HG02571 (cell line): ENCODE data around the gene LHPP.

Experiments
- ATAC-seq: cut with Tn5 transposase; IDR thresholded peaks from one replicate; pipeline ENCODE4 v1.9.1; 2021; ENCODE audit warnings: mild to moderate bottlenecking, moderate library complexity; ENCODE audit not compliant: unreplicated experiment

Gene LHPP

DNA sequence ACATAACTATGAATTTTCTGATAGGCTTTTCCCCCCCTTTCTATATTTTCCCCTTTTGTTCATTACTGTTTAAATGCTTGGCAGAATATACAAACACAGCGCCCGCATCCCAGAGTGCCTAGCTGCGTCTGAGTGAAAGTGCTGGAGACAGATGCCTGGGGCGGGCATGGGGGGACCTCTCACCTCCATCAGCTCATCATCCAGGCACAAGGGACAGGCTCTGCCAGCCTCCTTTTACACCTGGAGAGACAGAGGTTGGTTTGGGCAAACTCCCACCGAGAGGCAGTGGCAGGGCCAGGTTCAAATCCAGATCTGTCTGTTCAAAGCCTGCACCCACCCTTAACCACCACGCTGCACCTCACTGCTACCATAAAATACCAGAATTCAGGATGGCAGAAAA lies 178.0 kb downstream of the LHPP start:
- no peak for ATAC-seq

DNA sequence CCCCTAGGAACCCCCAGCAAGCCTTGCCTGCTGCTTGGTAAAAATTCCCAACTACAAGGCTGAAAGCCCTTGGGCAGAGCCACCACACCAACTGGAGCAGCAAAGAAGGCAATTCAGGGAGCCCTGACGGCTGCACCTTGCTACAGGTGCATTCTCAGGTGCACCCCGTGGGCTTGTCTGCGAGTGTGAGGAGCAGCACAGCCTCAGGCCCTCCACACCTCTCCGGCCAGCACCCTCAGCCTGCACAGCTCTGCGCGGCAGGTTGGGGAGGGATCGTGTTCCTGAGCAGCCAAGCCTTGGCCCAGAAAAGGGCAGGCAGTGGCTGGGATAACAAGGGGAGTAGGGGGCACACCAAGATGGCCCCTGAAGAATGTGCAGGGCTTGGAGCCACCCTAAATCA lies 178.4 kb downstream of the LHPP start:
- ATAC-seq: no peak

DNA sequence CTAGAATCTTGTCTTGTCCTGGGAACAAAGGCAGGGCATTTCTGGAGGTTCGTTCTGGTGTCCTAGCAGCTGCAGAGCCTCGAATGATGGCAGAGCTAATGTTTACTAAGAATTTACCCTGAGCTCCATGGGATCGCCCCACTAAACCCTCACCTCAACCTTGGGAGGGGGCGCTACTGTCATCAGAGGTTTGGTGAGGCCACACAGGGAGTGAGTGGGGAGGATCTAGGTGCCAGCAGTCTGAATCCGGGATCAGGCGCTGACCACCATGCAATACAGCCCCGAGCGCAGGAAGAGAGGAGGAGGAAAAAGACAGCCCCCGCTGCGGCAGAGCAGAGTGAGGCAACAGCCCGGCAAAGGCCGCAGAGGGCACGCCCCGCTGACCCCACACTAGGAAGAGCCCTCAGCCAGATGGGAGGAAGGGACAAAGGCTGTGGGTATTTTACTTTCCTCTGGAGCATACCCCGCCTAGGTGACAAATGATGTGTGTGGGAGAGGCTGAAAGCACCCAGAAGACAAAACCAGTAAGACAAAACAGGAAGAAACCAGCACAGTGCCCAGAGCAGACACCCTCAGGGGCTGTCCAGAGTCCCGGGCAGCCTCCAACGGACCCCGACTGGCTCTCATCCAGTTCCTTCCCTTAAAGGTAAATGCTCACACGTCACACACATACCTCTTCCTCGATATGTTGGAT lies 179.1 kb downstream of the LHPP start:
- ATAC-seq: peak; percentile 66

DNA sequence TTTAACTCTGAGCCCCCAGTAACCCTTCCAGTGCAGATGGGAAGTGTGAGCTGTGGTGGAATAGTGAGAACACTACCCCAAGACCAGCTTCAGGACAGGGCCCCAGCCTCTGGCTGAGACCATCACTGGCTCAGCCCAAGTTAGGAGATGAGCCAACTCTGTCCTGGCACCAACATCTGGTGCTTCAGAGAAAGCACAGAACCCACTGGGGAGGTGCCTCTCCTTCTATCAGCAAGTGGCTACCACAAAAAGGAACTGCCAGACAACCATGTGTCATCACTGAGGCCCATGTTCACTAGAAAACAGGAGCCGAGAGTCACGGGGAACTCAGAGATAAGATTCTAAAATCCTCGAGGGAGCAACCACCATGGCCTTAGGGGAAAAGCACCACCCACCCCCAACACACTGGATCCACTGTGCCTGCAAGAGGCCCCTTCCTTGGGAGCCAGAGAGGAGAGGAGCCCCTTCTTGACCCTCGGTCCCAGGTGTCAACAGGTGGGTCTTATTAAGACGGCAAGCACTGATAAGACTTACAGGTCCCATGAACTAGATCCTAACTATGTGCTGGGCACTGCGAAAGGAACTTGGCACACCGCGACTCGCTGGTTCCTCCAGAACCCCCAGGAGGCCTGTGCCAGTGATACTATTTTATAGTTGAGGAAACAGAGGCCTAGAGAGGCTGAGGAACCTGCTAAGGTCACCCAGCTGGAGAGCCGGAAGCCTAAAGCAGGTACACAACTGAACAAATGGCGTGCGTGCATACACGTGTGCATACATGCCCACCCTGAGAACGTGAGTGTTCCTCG lies 179.9 kb downstream of the LHPP start:
- ATAC-seq: peak; percentile 50

DNA sequence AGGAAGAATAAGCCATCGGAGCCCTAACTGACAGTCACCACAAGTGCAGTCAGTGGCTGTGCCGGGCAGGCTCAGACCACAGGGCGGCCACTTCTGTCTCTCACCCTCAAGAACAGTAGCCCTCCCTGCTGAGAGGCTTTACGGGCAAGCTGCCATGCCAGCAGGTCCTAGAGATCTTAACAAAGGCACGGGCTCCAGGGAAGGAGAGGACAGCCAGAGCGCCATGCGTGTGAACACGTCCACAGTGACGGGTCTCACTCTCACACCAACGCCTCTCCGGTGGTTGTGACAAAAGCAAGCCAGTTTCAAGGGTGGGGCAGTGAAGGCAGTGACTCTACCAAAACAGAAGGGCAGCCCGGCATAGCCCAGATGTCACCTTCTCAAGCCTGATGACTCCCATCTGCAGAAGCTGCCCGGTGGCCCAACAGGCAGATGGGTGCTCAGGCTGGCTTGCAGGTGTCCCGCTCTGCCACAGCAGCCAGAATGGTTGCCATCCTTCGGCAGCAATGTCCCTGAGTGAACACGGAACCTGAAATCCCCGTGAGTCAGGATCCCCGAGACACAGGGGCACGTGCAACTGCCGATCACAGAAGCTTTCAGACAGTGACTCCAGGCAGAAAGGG lies 180.6 kb downstream of the LHPP start:
- ATAC-seq: no peak

DNA sequence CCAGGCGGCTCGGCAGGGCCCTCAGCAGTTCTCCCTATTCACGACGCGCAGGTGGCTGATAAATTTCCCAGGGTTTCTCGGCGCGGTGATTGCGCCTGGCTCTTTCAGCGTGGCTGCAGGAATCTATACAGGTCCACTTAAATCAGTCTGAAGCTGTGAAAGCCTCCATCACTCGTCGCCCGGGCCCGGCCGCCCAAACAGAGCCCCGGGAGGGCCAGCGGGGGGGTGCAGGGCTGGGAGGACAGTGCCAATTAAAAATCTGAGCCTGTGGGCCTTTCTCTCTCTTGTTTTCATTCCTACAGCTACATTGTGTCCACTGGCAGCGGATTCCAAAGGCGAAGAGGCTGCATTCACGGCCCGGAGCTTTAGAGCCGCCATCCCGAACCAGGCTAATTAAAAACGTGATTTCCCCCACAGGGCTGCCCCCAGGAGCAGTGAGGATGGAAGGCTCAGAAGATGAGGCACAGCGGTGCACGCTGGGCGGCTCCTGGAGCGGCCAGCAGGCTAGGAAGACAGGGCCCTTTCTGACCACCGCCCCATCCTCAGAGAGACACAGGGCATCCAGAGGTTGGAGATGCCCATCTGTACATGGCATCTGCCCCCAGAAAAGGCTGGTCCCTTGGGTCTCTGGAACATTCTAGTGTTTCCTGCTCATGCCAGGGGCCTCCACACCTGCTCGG lies 181.8 kb downstream of the LHPP start:
- ATAC-seq: no peak

DNA sequence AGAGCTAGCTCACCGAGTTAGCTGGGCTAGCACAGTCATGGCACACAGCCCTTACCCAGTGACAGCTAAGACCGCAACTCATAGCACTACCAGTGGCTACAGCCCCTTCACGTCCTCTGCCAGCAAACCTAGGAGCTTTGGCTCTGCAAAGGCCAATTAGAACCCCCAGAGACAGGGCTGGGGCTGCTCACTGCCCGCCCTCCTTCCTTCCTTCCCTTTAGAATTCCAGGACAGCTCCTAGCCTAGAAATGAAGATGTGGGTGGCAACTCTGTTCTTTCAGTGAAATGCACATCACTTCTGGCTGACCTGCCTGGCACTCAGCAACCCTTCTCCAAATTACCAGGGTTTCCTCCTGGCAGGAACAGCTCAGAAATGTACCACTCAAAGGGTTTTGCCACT lies 182.6 kb downstream of the LHPP start:
- no peak for ATAC-seq

DNA sequence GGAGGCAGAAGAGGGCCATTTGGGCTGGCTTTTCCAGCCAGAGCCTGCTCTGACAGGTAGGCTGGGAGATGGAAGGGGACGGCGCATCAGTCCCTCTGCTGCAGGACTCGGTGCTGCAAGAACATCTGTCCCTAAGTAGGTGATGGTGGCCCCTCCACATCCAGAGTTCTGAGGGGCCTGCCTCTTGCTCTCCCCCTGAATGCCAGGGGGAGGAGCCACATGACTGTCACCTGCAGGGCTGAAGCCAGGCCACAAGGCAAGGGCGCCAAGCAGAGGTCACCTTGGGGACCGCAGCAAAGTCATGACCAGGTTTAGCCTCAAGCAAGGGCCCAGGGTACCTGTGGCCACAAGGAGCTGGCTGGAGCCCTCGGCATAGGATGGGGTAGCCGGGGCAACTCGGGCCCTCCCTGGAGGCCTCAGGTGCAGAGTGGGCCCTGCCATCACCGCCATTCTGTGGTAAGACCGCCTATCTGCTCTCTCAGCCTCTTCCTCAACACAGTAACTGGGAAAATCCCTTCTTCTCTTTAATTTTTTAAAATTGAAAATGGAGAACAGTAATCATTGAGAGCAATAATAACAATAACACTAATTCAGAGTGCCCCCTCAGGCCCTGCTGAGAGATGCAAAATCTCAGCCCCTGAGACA lies 183.3 kb downstream of the LHPP start:
- ATAC-seq: no peak

DNA sequence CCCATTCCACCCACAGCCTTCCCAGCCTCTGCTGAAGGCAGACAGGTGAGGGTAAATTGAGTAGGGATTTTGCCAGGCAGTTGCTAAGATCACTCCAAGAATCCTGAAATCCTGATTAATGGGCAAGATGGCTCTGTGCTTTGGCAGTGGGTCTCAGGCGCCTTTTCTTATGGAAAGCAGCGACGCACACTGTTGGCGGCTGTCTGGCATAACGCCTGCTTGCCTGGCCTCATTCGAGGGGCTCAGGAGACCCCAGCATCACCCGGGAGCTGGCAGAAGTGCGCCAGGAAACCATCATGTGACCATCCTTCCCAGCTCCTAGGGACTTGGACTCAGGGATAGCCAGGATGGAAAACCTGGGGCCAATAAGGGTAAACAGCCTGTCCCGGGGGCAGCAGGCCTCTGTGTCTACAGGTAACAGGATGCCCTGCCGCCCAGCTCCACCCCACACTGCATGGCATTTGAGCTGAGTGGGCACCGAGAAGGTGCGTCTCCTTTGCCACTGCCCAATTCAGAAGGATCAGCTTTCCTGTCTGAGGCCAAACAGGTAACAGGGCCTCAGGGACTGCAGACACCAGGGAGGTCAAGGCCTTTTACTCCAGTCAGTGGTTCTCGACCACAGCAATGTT lies 184.0 kb downstream of the LHPP start:
- ATAC-seq: no peak

DNA sequence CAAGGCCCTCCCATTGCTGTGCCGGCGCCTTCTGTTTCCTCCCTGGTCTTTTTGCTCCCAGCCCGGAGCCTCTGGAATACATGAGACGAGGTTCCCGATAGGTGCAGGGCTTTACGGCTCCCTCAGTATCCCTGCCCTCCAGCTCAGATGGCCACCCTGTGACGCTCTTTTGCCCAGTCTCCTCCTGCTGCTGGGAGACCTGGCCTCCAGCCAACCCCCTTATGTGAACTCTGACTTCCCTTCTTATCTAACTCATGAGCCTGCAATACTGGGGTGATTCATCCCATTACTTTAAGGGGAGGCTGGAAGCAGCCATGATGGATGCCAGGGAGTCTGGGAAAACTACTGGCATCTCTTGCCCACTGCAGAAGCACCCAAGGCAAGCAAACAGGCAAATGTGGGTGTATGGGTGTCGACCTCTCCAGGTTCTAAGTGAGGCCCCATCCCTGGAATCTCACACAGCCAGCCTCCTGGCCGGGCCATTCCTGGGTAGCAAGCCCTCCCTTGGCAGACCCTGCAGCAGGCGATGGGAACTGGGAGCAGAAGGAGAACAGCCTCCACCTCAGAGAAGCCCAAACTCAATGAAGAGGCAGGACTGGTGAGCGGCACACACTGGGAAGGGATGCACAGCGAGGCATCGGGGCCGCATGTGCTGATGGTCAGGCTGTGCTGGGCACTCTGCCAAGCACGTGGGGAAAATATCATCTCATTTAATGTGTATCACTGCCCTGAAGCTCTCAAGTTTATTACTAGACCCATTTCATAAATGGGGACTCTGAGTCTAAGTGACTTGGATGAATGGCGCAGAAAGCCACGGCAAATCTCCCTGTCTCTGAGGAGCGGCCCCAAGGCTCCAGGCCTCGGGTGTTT lies 185.1 kb downstream of the LHPP start:
- ATAC-seq: no peak

DNA sequence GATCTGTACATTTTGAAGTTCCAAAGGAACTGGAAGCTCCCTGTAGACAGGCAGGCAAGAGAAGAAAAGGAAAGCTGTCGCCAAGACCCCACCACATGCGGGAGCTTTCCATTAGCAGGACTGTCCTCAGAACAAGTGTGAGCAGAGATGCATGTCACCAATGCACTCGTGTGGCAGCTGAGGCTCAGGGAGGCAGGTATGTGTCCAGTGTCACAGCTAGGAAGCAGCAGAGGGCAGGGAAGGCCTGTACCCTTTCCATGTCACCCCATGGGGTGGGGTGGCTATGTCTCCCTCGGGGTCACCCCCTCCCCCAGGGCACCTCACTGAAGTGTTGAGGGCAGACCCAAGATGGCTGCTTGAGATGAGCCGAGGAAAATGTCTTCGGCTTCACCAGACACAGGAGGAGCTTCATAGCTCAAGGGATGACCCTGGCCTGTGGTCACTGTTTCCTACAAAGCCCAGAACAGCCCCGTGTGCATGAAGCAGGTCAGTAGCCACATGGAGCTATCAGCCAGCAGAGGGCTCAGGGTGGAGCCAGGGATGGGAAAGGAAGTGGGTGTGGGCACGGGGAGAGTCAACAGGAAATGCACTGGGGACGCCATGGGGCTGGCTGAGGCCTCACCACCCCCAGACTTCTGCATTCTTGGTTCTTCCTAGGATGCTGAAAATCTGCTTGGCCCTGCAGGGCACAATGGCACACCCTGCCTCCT lies 186.0 kb downstream of the LHPP start:
- ATAC-seq: peak; percentile 58

DNA sequence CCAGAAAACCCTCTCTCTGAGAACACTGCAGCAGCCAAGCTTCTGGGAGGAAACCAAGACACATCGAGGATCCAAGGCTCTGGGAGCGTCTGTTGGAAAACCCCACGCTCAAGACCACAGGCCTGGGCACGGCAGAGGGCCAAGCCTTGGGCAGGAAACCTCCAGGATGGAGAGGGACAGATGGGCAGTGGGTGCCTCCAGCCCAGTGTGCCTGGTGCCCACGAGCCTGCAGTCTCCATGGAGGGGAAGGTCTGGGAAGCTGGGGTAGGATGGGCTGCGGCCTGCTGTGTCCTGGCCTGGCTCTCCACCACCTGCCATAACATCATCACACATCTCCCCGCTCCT lies 186.5 kb downstream of the LHPP start:
- ATAC-seq: no peak

DNA sequence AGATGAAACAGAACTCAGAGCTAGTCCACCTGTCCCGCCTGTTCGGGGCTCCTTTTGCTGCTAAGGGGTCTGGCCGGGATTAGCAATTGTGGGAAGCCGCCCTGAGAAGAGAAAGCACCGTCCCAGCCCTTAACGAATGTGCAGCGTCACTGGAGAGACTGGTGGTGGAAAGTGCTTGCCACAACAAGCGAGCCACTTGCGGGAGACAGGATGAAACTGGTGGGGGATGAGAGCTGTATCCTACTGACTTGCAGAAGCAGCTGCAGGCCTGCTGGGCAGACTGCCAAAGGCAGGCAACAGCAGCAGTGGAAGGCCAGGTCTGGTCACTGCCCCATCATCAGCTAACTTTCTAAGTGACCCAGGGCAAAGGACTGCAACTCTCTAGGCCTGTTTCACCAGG lies 187.1 kb downstream of the LHPP start:
- no peak for ATAC-seq

DNA sequence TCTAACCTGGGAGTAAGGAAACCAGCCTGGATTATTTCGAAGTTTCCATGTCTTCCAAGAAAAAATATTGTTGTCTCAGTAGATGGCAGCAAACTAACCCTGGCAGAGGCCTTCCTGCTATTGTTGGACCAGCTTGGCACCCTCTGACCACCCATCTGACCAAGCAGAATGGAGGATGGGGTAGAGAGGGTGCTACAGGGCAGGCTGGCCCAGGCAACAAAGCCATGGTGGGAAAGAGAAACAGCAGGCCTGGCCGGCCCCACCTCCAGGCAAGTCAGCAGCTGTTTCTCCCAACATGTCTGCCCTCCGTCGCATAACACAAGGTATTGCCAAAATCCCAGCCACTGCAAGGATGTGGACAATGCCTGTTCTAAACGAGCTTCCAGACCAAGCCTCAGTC lies 187.6 kb downstream of the LHPP start:
- ATAC-seq: no peak

DNA sequence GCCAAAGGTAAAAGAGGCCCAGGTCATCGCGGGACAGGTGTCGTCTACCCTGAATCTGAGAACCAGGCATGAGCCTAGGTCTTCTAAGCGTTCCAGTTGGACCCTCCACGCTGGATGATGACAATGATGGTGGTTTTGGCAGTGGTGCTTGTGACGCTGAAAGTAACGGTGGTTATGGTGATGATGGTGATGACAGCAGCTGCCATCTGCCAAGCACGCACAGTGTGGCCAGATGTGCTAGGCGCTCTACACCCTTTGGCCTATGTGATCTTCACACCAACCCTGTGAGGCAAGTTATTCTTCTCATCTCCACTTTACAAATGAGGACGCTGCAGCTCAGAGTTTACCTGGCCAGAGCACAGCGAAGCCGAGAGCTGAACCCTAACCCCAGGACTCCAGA lies 188.6 kb downstream of the LHPP start:
- ATAC-seq: no peak

DNA sequence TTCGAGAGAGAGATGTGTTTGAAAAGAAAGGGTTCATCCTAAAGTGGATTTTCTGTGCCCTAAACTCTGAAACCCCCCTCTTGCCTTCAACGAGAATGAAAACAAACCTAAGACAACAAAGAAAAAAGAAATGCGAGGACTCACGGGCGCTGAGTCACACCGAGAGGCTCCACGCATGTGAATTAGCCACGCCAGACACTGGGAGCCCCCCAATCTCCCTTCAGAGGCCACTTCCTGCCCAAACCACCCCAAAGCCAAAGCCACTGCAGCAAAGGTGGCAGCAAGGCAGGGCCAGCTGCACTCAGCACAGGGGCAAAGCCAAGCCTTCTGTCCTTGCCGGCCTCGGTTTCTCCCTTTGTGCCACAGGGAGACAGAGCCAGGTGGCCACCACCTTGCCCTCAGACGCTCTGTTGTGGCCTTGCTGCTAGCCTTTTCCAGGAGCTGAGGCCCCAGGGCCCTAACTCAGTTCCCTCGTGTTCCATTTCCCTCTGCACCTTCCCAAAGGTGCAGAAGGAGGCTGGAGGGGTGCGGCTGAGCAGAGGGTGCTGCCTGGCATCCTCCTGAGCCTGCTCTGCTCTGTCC lies 189.3 kb downstream of the LHPP start:
- no peak for ATAC-seq

DNA sequence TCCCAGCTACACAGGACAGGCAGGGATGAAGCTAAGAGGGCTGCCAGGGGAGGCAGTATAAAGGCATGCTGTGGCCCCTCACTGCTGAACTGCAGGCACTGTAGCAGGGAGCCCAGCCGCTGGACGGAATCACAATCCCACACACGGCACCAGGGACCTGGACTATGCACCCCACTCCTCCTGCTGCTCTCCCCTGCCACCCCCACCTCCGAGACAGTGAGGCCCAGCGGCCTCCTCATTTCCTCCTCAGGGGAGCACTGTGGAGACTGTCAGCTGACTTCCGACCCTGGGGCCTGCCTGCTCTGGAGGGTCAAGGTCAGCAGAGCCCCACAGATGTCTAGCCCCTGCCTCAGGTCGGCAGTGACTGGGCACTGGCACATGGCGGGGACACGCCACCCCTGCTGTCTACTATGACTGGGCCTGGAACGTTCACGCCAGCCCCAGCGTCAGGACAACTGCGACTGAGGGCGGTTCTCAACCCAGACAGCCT lies 189.8 kb downstream of the LHPP start:
- ATAC-seq: no peak

DNA sequence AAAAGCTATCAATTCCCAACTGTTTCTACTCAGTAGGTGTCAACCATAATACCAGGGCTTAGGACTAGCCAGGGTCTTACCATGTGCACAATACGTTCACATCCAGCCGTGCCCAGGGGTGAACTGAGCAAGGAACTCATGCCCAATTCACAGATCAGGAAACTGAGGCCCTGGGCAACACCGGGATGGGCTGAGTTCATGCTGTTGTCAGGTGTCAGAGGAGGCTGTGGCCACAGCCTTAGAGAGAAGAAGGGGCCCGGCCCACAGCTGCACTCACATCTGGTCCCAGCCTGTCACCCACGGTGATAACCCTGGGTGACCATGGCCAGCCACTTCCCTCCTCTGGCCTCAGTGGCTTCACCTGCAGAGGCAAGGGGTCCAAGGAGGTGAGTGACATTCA lies 190.6 kb downstream of the LHPP start:
- ATAC-seq: no peak

DNA sequence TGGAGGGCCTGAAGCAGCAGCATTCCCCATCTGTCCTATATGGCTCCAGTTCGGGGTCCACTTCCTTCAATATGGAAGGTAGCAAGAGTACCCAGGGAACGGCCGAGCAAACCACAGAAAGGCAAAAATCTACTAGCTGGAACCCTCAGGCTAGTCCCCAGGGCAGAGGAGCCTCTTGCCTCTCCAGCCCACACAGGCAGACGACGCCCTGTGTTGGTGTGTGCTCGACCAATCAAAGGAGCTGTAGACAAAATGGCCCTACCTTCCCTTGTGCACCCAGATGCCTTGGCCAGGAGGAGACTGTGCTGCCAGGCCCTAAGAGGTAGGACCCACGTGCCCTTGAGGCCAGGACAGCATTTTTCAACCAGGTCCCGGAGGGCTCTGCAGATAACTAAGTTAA lies 191.1 kb downstream of the LHPP start:
- no peak for ATAC-seq
